ENCODE results near the gene CD93. TPM values are rescaled to one million over a fixed set of nuclear protein-coding genes. Genes with fewer than 3 reads are reported as not detected.

The CD93 gene
- total RNA-seq, 2 donors from 2014 or later: 99.2 to 163 TPM

DNA sequence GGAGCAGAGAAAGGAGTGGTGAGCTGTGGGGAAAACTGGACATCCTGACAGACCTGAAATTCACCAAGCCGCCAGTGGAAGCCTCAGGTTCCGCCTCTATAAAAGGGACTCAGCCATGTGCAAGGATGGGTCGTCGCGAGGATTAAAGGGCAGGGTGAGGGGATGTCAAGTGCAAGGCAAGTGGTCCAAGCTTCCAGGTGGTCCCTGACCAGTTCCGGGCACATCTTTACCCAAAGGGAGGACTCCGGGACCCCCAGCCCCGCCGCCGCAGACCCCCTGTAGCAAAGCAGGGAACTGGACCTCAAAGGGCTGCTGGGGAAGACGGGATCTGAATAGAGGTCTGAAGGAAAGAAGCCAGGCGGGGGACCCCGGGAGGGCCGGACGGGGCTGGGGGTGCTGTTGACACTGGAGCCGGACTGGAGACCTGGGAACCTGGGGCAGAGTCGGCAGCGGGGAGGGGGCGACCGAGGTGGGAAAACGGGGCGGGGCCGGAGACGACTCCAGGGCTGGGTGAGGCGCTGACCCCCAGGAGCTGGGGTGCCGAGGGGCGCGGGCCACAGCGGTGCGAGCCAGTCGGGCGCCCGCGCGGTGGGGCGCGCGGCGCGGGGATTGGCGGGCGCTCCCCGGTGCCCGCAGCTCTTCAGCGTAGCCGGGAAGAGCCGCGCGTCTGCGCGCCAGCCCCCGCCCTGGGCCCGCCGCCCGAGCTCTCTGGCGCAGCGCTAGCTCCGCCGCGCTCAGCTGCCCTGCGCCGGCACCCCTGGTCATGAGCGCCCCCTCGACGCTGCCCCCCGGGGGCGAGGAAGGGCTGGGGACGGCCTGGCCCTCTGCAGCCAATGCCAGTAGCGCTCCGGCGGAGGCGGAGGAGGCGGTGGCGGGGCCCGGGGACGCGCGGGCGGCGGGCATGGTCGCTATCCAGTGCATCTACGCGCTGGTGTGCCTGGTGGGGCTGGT is 51.1 kb downstream of the CD93 start, which contains the start of gene SSTR4:
Gene SSTR4, plus strand, starts transcription at position 592 of the 951 bp plus-strand sequence. Its CDS starts 172 bp downstream, at position 764.
- ATAC-seq (ENCODE audit: insufficient number of reproducible peaks, low FRiP score, low read depth) (no peak), DNase-seq (ENCODE audit: low spot score) (no peak)
- Histone ChIP-seq H3K4me1 (ENCODE audit: control insufficient read depth in 1 of 2, low read depth in 2 of 2) (no peaks in the 10 kb centered on the region), H3K36me3 (no peaks in the 10 kb centered on the region), H3K9me3 (no peaks in the 10 kb centered on the region), H3K27me3 (replicated peaks; ENCODE audit: insufficient read depth) (no peaks in the 10 kb centered on the region), H3K27ac (no peak within 1 kb of the TSS), H3K4me3 (peak within 1 kb of the TSS; percentile 45)
- TF ChIP-seq, protein P1, sequence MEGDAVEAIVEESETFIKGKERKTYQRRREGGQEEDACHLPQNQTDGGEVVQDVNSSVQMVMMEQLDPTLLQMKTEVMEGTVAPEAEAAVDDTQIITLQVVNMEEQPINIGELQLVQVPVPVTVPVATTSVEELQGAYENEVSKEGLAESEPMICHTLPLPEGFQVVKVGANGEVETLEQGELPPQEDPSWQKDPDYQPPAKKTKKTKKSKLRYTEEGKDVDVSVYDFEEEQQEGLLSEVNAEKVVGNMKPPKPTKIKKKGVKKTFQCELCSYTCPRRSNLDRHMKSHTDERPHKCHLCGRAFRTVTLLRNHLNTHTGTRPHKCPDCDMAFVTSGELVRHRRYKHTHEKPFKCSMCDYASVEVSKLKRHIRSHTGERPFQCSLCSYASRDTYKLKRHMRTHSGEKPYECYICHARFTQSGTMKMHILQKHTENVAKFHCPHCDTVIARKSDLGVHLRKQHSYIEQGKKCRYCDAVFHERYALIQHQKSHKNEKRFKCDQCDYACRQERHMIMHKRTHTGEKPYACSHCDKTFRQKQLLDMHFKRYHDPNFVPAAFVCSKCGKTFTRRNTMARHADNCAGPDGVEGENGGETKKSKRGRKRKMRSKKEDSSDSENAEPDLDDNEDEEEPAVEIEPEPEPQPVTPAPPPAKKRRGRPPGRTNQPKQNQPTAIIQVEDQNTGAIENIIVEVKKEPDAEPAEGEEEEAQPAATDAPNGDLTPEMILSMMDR (IDR thresholded peaks at IDR 0.05): no peak

GRCh38 chr20:23033918-23034317 is 52.2 kb downstream of the CD93 start:
- no peak for DNase-seq (ENCODE audit: low spot score)
- TF ChIP-seq, protein P1 (IDR thresholded peaks at IDR 0.05): no peak
- no peaks in the 10 kb centered on the region for H3K27me3 ChIP-seq (replicated peaks; ENCODE audit: insufficient read depth)

GRCh38 chr20:23032750-23033078 is 53.4 kb downstream of the CD93 start:
- H3K27ac ChIP-seq: no peak overlapping the region
- no peaks in the 10 kb centered on the region for H3K36me3 ChIP-seq
- no peaks in the 10 kb centered on the region for H3K9me3 ChIP-seq
- TF ChIP-seq, protein P1 (IDR thresholded peaks at IDR 0.05): no peak
- H3K4me1 ChIP-seq (ENCODE audit: control insufficient read depth in 1 of 2, low read depth in 2 of 2): no peaks in the 10 kb centered on the region
- DNase-seq (ENCODE audit: low spot score) (no peak), ATAC-seq (ENCODE audit: insufficient number of reproducible peaks, low FRiP score, low read depth) (no peak)
- H3K27me3 ChIP-seq (replicated peaks; ENCODE audit: insufficient read depth): no peaks in the 10 kb centered on the region
- no peak overlapping the region for H3K4me3 ChIP-seq

More at GRCh38 chr20:23033918-23034317, 52.2 kb downstream of the CD93 start:
- H3K27ac ChIP-seq: no peak overlapping the region
- H3K4me3 ChIP-seq: no peak overlapping the region
- H3K36me3 ChIP-seq: no peaks in the 10 kb centered on the region
- no peaks in the 10 kb centered on the region for H3K4me1 ChIP-seq (ENCODE audit: control insufficient read depth in 1 of 2, low read depth in 2 of 2)
- H3K9me3 ChIP-seq: no peaks in the 10 kb centered on the region
- no peak for ATAC-seq (ENCODE audit: insufficient number of reproducible peaks, low FRiP score, low read depth)

GRCh38 chr20:23032056-23032749 is 53.9 kb downstream of the CD93 start:
- Histone ChIP-seq H3K4me1 (ENCODE audit: control insufficient read depth in 1 of 2, low read depth in 2 of 2) (no peaks in the 10 kb centered on the region), H3K27ac (no peak overlapping the region), H3K36me3 (no peaks in the 10 kb centered on the region), H3K9me3 (no peaks in the 10 kb centered on the region), H3K4me3 (no peak overlapping the region), H3K27me3 (replicated peaks; ENCODE audit: insufficient read depth) (no peaks in the 10 kb centered on the region)
- ATAC-seq (ENCODE audit: insufficient number of reproducible peaks, low FRiP score, low read depth) (no peak), DNase-seq (ENCODE audit: low spot score) (no peak)
- TF ChIP-seq, protein P1 (IDR thresholded peaks at IDR 0.05): no peak

DNA sequence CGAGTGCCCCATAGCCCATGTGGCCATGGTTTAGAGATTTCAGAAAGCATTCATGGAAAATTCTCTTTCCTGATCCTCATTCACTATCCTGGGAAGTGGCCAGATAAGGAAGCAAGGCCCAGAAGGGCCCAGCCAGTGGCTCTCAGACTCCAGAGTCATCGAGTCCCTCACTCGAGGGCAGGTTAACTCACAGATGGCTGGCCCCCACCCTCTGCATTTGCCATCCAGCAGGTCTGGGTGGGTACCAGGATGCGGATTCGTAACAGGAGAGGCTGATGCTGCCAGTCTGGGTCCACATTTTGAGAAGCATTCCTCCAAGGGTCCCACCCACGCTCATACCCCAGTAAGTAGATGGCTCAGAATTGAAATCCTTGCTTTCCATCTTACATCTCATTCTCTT is 54.8 kb downstream of the CD93 start:
- ATAC-seq (ENCODE audit: insufficient number of reproducible peaks, low FRiP score, low read depth): no peak
- H3K36me3 ChIP-seq: no peaks in the 10 kb centered on the region
- no peaks in the 10 kb centered on the region for H3K4me1 ChIP-seq (ENCODE audit: control insufficient read depth in 1 of 2, low read depth in 2 of 2)
- no peak overlapping the region for H3K4me3 ChIP-seq
- no peaks in the 10 kb centered on the region for H3K9me3 ChIP-seq
- no peak overlapping the region for H3K27ac ChIP-seq
- no peaks in the 10 kb centered on the region for H3K27me3 ChIP-seq (replicated peaks; ENCODE audit: insufficient read depth)
- no peak for DNase-seq (ENCODE audit: low spot score)
- TF ChIP-seq, protein P1 (IDR thresholded peaks at IDR 0.05): no peak
